HEK293 (cell line): Measurements from ENCODE around the gene UBTD1.

Experiments
- CTCF ChIA-PET: fragments of 350-600 bp; formaldehyde crosslinking; extraction: SDS; loops from one replicate; lab custom pipeline; 2021; ENCODE audit warnings: antibody characterized with exemption; lab: Yijun Ruan, JAX
- POLR2A ChIA-PET: fragments of 300-600 bp; formaldehyde crosslinking; extraction: SDS; loops from one replicate; lab custom pipeline; 2020; ENCODE audit warnings: antibody characterized with exemption, inconsistent platforms; lab: Yijun Ruan, JAX
- H3K27ac ChIP-seq: fragments of 200-500 bp; sonication (Bioruptor generic); 2 replicates; pipeline ENCODE4 v1.5.1; 2014; ENCODE audit warnings: low read depth, low read length, control low read depth, inconsistent platforms; ENCODE audit errors: extremely low read depth
- H3K36me3 ChIP-seq, 2 experiments: fragments of 200-500 bp in 1 of 2; sonication (Bioruptor generic) in 1 of 2; 1 replicate in 1 of 2; 2 replicates in 1 of 2; pipeline ENCODE4 v1.5.1; 2014 to 2017; ENCODE audit warnings: inconsistent platforms in 2 of 2, low read length in 2 of 2; ENCODE audit not compliant: control insufficient read depth in 2 of 2, insufficient read depth in 1 of 2
- H3K4me1 ChIP-seq: fragments of 200-500 bp; sonication (Bioruptor generic); 2 replicates; pipeline ENCODE4 v1.5.1; 2014; ENCODE audit warnings: mild to moderate bottlenecking, low read length, inconsistent platforms; ENCODE audit not compliant: control insufficient read depth, insufficient read depth
- H3K4me3 ChIP-seq: 2 replicates; pipeline ENCODE4 v1.5.1; 2011; ENCODE audit warnings: low read depth, mild to moderate bottlenecking, control low read depth, low read length, moderate library complexity
- H3K9me3 ChIP-seq: fragments of 200-500 bp; sonication (Bioruptor generic); 2 replicates; pipeline ENCODE4 v1.5.1; 2014; ENCODE audit warnings: low read depth, low read length, inconsistent platforms; ENCODE audit not compliant: control insufficient read depth, insufficient read depth
- BCL11B ChIP-seq: fragments of 450-650 bp; formaldehyde crosslinking; IDR thresholded peaks from 2 replicates; pipeline ENCODE4 v1.5.1; 2016; ENCODE audit warnings: low read depth, missing biosample characterization, missing genetic modification characterization
- FEZF1 ChIP-seq: fragments of 450-650 bp; formaldehyde crosslinking; IDR thresholded peaks from 2 replicates; pipeline ENCODE4 v1.5.1; 2016; ENCODE audit warnings: missing biosample characterization, missing genetic modification characterization
- GLI2 ChIP-seq: fragments of 450-650 bp; formaldehyde crosslinking; IDR thresholded peaks from 2 replicates; pipeline ENCODE4; 2017; ENCODE audit warnings: missing biosample characterization, missing genetic modification characterization, low read depth, borderline replicate concordance
- MZF1 ChIP-seq: fragments of 450-650 bp; formaldehyde crosslinking; IDR thresholded peaks from 2 replicates; pipeline ENCODE4 v1.5.1; 2017; ENCODE audit warnings: missing biosample characterization, missing genetic modification characterization, borderline replicate concordance
- REPIN1 ChIP-seq: fragments of 450-650 bp; formaldehyde crosslinking; IDR thresholded peaks from 2 replicates; pipeline ENCODE4 v1.5.1; 2017; ENCODE audit warnings: missing biosample characterization, missing genetic modification characterization, low read depth
- SCRT2 ChIP-seq: fragments of 450-650 bp; formaldehyde crosslinking; IDR thresholded peaks from 2 replicates; pipeline ENCODE4 v1.5.1; 2016; ENCODE audit warnings: missing biosample characterization, missing genetic modification characterization
- SP7 ChIP-seq: fragments of 450-650 bp; formaldehyde crosslinking; IDR thresholded peaks from 2 replicates; pipeline ENCODE4 v1.5.1; 2016; ENCODE audit warnings: missing biosample characterization, missing genetic modification characterization
- ZBTB11 ChIP-seq: fragments of 450-650 bp; formaldehyde crosslinking; conservative IDR thresholded peaks from 2 replicates; pipeline ENCODE4 v1.5.1; 2016; ENCODE audit warnings: low read depth, missing biosample characterization, missing genetic modification characterization
- ZBTB44 ChIP-seq: fragments of 450-650 bp; IDR thresholded peaks from 2 replicates; pipeline ENCODE4 v1.5.1; 2018; ENCODE audit warnings: missing biosample characterization, mild to moderate bottlenecking, missing genetic modification characterization
- ZFP37 ChIP-seq: fragments of 450-650 bp; formaldehyde crosslinking; IDR thresholded peaks from 2 replicates; pipeline ENCODE4 v1.5.1; 2016; ENCODE audit warnings: missing biosample characterization, missing genetic modification characterization
- ZNF10 ChIP-seq: fragments of 450-650 bp; formaldehyde crosslinking; IDR thresholded peaks from 2 replicates; pipeline ENCODE4 v1.5.1; 2017; ENCODE audit warnings: missing biosample characterization, missing genetic modification characterization
- ZNF148 ChIP-seq: fragments of 450-650 bp; formaldehyde crosslinking; IDR thresholded peaks from 2 replicates; pipeline ENCODE4 v1.5.0; 2017; ENCODE audit warnings: missing biosample characterization, missing genetic modification characterization, borderline replicate concordance
- ZNF223 ChIP-seq: fragments of 450-650 bp; formaldehyde crosslinking; IDR thresholded peaks from 2 replicates; pipeline ENCODE4 v1.5.1; 2016; ENCODE audit warnings: missing biosample characterization, missing genetic modification characterization
- ZNF776 ChIP-seq: fragments of 450-650 bp; formaldehyde crosslinking; IDR thresholded peaks from 2 replicates; pipeline ENCODE4 v1.5.0; 2017; ENCODE audit warnings: missing biosample characterization, missing genetic modification characterization, borderline replicate concordance
- ZNF777 ChIP-seq: fragments of 450-650 bp; formaldehyde crosslinking; IDR thresholded peaks from 2 replicates; pipeline ENCODE4 v1.5.1; 2017; ENCODE audit warnings: missing biosample characterization, missing genetic modification characterization, borderline replicate concordance
- ZSCAN5A ChIP-seq: fragments of 450-650 bp; formaldehyde crosslinking; IDR thresholded peaks from 2 replicates; pipeline ENCODE4 v1.5.1; 2016; ENCODE audit warnings: missing biosample characterization, missing genetic modification characterization

UBTD1 gene

GRCh38 chr10:97522071-97522470 lies 23.3 kb downstream of the UBTD1 start (continued):
- TF ChIP-seq ZBTB44 (tag by site-specific recombination), result no peak
- no peak for TF ChIP-seq MZF1 (tag by site-specific recombination)
- no peak for TF ChIP-seq ZFP37 (tag by site-specific recombination)
- no peak for TF ChIP-seq SCRT2
- no peak for TF ChIP-seq ZSCAN5A
- TF ChIP-seq ZNF776 (tag by site-specific recombination), result no peak
- TF ChIP-seq ZNF777 (tag by site-specific recombination), result no peak
- no peak for TF ChIP-seq ZBTB11 (tag by site-specific recombination)
- no peak for TF ChIP-seq ZNF10 (tag by site-specific recombination)

GRCh38 chr10:97522937-97523336 lies 24.2 kb downstream of the UBTD1 start:
- H3K27ac ChIP-seq, result no peak overlapping the region
- H3K4me1 ChIP-seq, result no peaks in the 10 kb centered on the region
- H3K36me3 ChIP-seq, result no peaks in the 10 kb centered on the region
- CTCF ChIA-PET, result interaction anchor here (0.8 to 1.5 kb wide), 4 partner anchors 11 to 186 kb away, joined by 3 to 8 read pairs (median 6); partner anchors contain the start of gene UBTD1
- no peak overlapping the region for H3K4me3 ChIP-seq
- no peaks in the 10 kb centered on the region for H3K9me3 ChIP-seq
- TF ChIP-seq GLI2 (no peak), ZNF148 (no peak), ZNF223 (tag by site-specific recombination) (peak; percentile 61; the same call in 1 of the 2 replicates), REPIN1 (no peak), BCL11B (tag by site-specific recombination) (no peak), FEZF1 (tag by site-specific recombination) (no peak), SP7 (no peak)
- POLR2A ChIA-PET, result no interaction called here
